ENCODE measurements around the gene GANC. TPM values are rescaled to one million over a fixed set of nuclear protein-coding genes. Genes with fewer than 3 reads are reported as not detected.

GANC gene
- total RNA-seq, 1 donor from 2014 or later, result 17.8 TPM

- H3K4me1 Mint-ChIP-seq (ENCODE audit: low read depth, unreplicated experiment), result no peaks in the 10 kb centered on the region
- no peak for DNase-seq
- H3K36me3 Mint-ChIP-seq (ENCODE audit: unreplicated experiment), result no peaks in the 10 kb centered on the region
- no peak overlapping the region for H3K4me3 Mint-ChIP-seq (ENCODE audit: unreplicated experiment)
- no peaks in the 10 kb centered on the region for H3K9me3 Mint-ChIP-seq (ENCODE audit: unreplicated experiment)
- no peak overlapping the region for H3K27ac Mint-ChIP-seq (ENCODE audit: unreplicated experiment)
- H3K27me3 Mint-ChIP-seq (ENCODE audit: unreplicated experiment), result no peaks in the 10 kb centered on the region
- no peak for TF ChIP-seq CTCF (IDR thresholded peaks at IDR 0.05; ENCODE audit: partially characterized antibody, unreplicated experiment)
These were observed 9.9 kb downstream of the GANC start for GRCh38 chr15:42282926-42283325.

DNA sequence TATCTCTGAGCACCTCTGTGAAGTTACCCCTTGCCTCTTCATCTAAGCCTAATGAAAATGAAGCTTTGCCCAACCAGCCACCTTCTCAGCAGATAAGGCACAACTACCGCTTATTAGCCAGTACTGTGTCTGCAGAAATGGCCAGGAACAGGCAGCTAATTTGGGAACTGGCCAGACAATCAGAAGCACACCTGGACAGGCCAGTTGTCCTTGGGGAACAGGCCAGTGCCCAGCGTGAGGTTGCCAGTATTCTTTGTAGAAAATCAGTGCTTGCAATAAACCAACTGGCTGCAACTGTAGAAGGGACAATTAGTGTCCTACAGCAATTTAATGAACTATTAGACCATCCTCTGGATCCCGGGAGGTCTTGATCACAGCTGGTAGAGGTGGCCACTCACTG lies 10.7 kb downstream of the GANC start:
- H3K36me3 Mint-ChIP-seq (ENCODE audit: unreplicated experiment), result no peaks in the 10 kb centered on the region
- H3K27ac Mint-ChIP-seq (ENCODE audit: unreplicated experiment), result no peak overlapping the region
- H3K4me3 Mint-ChIP-seq (ENCODE audit: unreplicated experiment), result no peak overlapping the region
- no peaks in the 10 kb centered on the region for H3K27me3 Mint-ChIP-seq (ENCODE audit: unreplicated experiment)
- no peak for TF ChIP-seq CTCF (IDR thresholded peaks at IDR 0.05; ENCODE audit: partially characterized antibody, unreplicated experiment)
- no peaks in the 10 kb centered on the region for H3K9me3 Mint-ChIP-seq (ENCODE audit: unreplicated experiment)
- DNase-seq, result no peak
- H3K4me1 Mint-ChIP-seq (ENCODE audit: low read depth, unreplicated experiment), result no peaks in the 10 kb centered on the region

DNA sequence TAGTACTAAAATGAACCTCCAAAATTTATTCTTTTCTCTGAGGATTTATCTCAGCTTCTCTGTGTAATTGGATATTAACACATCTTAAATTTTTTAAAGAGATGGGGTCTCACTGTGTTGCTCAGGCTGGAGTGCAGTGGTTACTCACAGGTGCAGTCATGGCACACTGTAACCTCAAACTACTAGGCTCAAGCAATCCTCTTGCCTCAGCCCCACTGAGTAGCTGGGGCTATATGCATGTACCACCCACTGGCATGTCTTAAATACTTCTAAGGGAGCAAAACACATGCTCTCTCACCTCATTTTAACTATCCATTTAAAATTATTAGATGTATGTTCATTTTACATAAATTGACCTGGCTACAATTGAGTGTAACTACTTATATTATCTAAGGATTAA lies 11.6 kb downstream of the GANC start:
- TF ChIP-seq CTCF (IDR thresholded peaks at IDR 0.05; ENCODE audit: partially characterized antibody, unreplicated experiment), result no peak
- H3K4me3 Mint-ChIP-seq (ENCODE audit: unreplicated experiment), result no peak overlapping the region
- no peaks in the 10 kb centered on the region for H3K4me1 Mint-ChIP-seq (ENCODE audit: low read depth, unreplicated experiment)
- H3K27ac Mint-ChIP-seq (ENCODE audit: unreplicated experiment), result no peak overlapping the region
- no peak for DNase-seq
- H3K36me3 Mint-ChIP-seq (ENCODE audit: unreplicated experiment), result no peaks in the 10 kb centered on the region
- H3K27me3 Mint-ChIP-seq (ENCODE audit: unreplicated experiment), result no peaks in the 10 kb centered on the region
- no peaks in the 10 kb centered on the region for H3K9me3 Mint-ChIP-seq (ENCODE audit: unreplicated experiment)

DNA sequence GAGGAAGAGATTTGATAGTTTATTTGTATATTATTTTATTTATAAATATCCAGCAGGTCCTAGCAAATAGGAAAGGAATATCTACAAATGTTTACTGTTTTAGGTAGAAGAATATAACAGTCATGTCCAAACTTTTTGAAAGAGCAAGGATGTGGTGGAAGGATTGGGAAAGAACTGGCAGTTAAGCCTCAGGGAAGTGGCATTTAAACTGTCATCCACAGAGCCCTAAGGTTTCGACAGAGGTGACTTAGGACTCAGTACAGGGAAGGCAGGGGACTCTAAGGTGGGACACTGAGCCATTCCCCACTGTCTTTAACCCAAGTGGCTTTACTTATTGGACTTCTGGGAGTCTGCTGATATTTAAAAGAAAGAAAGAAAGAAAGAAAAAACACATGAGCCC lies 12.0 kb downstream of the GANC start:
- no peak for DNase-seq
- no peaks in the 10 kb centered on the region for H3K4me1 Mint-ChIP-seq (ENCODE audit: low read depth, unreplicated experiment)
- H3K27me3 Mint-ChIP-seq (ENCODE audit: unreplicated experiment), result no peaks in the 10 kb centered on the region
- no peak overlapping the region for H3K27ac Mint-ChIP-seq (ENCODE audit: unreplicated experiment)
- TF ChIP-seq CTCF (IDR thresholded peaks at IDR 0.05; ENCODE audit: partially characterized antibody, unreplicated experiment), result no peak
- no peak overlapping the region for H3K4me3 Mint-ChIP-seq (ENCODE audit: unreplicated experiment)
- H3K36me3 Mint-ChIP-seq (ENCODE audit: unreplicated experiment), result no peaks in the 10 kb centered on the region
- no peaks in the 10 kb centered on the region for H3K9me3 Mint-ChIP-seq (ENCODE audit: unreplicated experiment)

DNA sequence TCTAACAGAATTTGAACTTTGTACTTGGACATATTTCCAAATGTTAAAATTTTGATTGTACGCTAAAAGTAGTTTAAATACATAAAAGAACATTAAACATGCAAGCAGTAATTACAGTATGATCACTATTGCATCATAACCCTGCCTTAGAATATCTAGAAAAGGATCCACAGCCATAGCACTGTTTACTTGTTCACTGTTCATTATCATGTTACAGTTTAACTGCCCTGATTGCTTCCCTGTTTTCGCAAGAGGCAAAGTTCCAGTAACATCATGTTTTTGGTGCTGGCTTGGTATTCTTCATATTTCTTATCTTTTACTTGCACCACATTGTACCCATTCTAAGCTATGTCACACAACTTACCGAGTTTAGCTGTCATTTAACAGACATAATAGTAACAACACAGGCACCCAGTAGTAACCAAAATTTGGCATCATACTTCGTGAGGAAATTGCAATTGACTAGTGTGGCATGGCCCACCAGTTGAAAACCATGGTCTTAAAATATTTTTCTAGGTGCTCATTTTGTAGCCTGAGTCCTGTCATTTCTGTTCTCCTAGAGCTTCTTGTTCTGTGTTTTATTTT lies 13.5 kb downstream of the GANC start:
- H3K9me3 Mint-ChIP-seq (ENCODE audit: unreplicated experiment), result no peaks in the 10 kb centered on the region
- no peaks in the 10 kb centered on the region for H3K27me3 Mint-ChIP-seq (ENCODE audit: unreplicated experiment)
- no peak overlapping the region for H3K27ac Mint-ChIP-seq (ENCODE audit: unreplicated experiment)
- H3K36me3 Mint-ChIP-seq (ENCODE audit: unreplicated experiment), result no peaks in the 10 kb centered on the region
- no peaks in the 10 kb centered on the region for H3K4me1 Mint-ChIP-seq (ENCODE audit: low read depth, unreplicated experiment)
- no peak for TF ChIP-seq CTCF (IDR thresholded peaks at IDR 0.05; ENCODE audit: partially characterized antibody, unreplicated experiment)
- DNase-seq, result no peak
- no peak overlapping the region for H3K4me3 Mint-ChIP-seq (ENCODE audit: unreplicated experiment)
